GM23248 (cell line): Measurements from ENCODE around the gene CACNA1I.

Source experiments
- EZH2 ChIP-seq: fragments of 200-600 bp; sonication (generic); IDR thresholded peaks from 2 replicates; pipeline ENCODE4 v1.6.1; 2018; ENCODE audit warnings: antibody characterized with exemption, mild to moderate bottlenecking; ENCODE audit not compliant: insufficient read depth, poor library complexity, severe bottlenecking
- EZH2phosphoT487 ChIP-seq: fragments of 200-600 bp; sonication (generic); IDR thresholded peaks from 2 replicates; pipeline ENCODE4 v1.6.1; 2018; ENCODE audit warnings: antibody characterized with exemption, moderate library complexity, mild to moderate bottlenecking, low read depth; ENCODE audit not compliant: insufficient read depth

- TF ChIP-seq EZH2 (no peak), EZH2phosphoT487 (no peak)
These were observed at the start of gene CACNA1I for GRCh38 chr22:39570665-39571064.
